GM12801 (cell line): ENCODE data around the gene SORCS2.

ENCODE experiments used
- CTCF ChIP-seq: IDR thresholded peaks from one replicate; pipeline ENCODE4 v1.5.1; 2011; ENCODE audit warnings: control low read depth; ENCODE audit not compliant: insufficient read length; ENCODE audit errors: extremely low read depth

Gene SORCS2

GRCh38 chr4:7687006-7687405 is 494.7 kb downstream of the SORCS2 start:
- TF ChIP-seq CTCF = no peak

GRCh38 chr4:7687796-7688195 is 495.5 kb downstream of the SORCS2 start:
- TF ChIP-seq CTCF = no peak

- no peak for TF ChIP-seq CTCF
These were observed 497.7 kb downstream of the SORCS2 start for GRCh38 chr4:7689773-7690693.

GRCh38 chr4:7691061-7691460 is 498.7 kb downstream of the SORCS2 start:
- TF ChIP-seq CTCF = no peak

- no peak for TF ChIP-seq CTCF
These were observed 499.6 kb downstream of the SORCS2 start for GRCh38 chr4:7691982-7692381.

GRCh38 chr4:7692451-7693236 is 500.3 kb downstream of the SORCS2 start:
- no peak for TF ChIP-seq CTCF

GRCh38 chr4:7693237-7693608 is 500.9 kb downstream of the SORCS2 start:
- no peak for TF ChIP-seq CTCF
